SU-DHL-6 (cell line): ENCODE results near the gene ICA1.

Experiments
- H2AFZ ChIP-seq: fragments of 200-600 bp; sonication (generic); 2 replicates; pipeline ENCODE4 v1.6.1; 2014; ENCODE audit warnings: low read depth, mild to moderate bottlenecking, moderate library complexity, mixed read lengths, antibody characterized with exemption, low read length; ENCODE audit not compliant: severe bottlenecking
- H3F3A ChIP-seq: fragments of 200-600 bp; shearing (Covaris generic); 2 replicates; pipeline ENCODE4 v1.6.0; 2016; ENCODE audit warnings: antibody characterized with exemption, mild to moderate bottlenecking; ENCODE audit not compliant: insufficient read depth
- H3K27ac ChIP-seq: fragments of 200-600 bp; sonication (generic); 2 replicates; pipeline ENCODE4 v1.5.1; 2016; ENCODE audit warnings: low read depth, mild to moderate bottlenecking, low read length, moderate library complexity, mixed read lengths
- H3K27me3 ChIP-seq: fragments of 200-600 bp; sonication (generic), shearing (Covaris generic); 2 replicates; pipeline ENCODE4 v1.6.0; 2014; ENCODE audit warnings: mild to moderate bottlenecking, low read length
- H3K36me3 ChIP-seq: fragments of 200-600 bp; sonication (generic); 2 replicates; pipeline ENCODE4 v1.6.1; 2014; ENCODE audit warnings: mild to moderate bottlenecking, low read length, mixed read lengths
- H3K4me2 ChIP-seq: fragments of 300-600, 200-600 bp; shearing (Covaris generic), sonication (generic); 2 replicates; pipeline ENCODE4 v1.6.0; 2014; ENCODE audit warnings: low read length, low read depth, mild to moderate bottlenecking; ENCODE audit not compliant: poor library complexity, severe bottlenecking
- H3K4me3 ChIP-seq: fragments of 200-600 bp; sonication (generic); 2 replicates; pipeline ENCODE4 v1.5.1; 2014; ENCODE audit warnings: antibody characterized with exemption, low read length, mild to moderate bottlenecking, mixed read lengths; ENCODE audit not compliant: insufficient read depth, poor library complexity, severe bottlenecking
- H3K79me2 ChIP-seq: fragments of 200-600 bp; sonication (generic); 2 replicates; pipeline ENCODE4 v1.6.1; 2014; ENCODE audit warnings: mild to moderate bottlenecking, low read length, moderate library complexity; ENCODE audit not compliant: insufficient read depth
- H3K9ac ChIP-seq: fragments of 200-600 bp; sonication (generic); 2 replicates; pipeline ENCODE4 v1.7.0; 2014; ENCODE audit warnings: mild to moderate bottlenecking, low read length
- H3K9me2 ChIP-seq: fragments of 200-600 bp; sonication (generic); replicated peaks from 2 replicates; pipeline ENCODE4 v1.6.1; 2014; ENCODE audit warnings: low read length; ENCODE audit not compliant: insufficient read depth
- H3K9me3 ChIP-seq: fragments of 200-600 bp; sonication (generic); 2 replicates; pipeline ENCODE4 v1.6.1; 2014; ENCODE audit warnings: low read length, mixed read lengths; ENCODE audit not compliant: insufficient read depth
- H4K20me1 ChIP-seq: fragments of 200-600 bp; sonication (generic); 2 replicates; pipeline ENCODE4 v1.6.1; 2014; ENCODE audit warnings: low read depth, mild to moderate bottlenecking, antibody characterized with exemption, low read length, moderate library complexity, mixed read lengths
- CTCF ChIP-seq: fragments of 200-600 bp; sonication (generic); IDR thresholded peaks from one replicate; pipeline ENCODE4 v1.5.1; 2017; ENCODE audit warnings: antibody characterized with exemption, mild to moderate bottlenecking, low read length, moderate library complexity; ENCODE audit not compliant: insufficient read depth, poor library complexity, severe bottlenecking
- EZH2phosphoT487 ChIP-seq: fragments of 200-600 bp; sonication (generic), shearing (Covaris generic); conservative IDR thresholded peaks from 2 replicates; pipeline ENCODE4 v1.6.1; 2018; ENCODE audit warnings: mild to moderate bottlenecking, antibody characterized with exemption, low read length, moderate library complexity, mixed read lengths

The ICA1 gene

GRCh38 chr7:8143151-8143874 lies 118.7 kb downstream of the ICA1 start:
- H3K79me2 ChIP-seq, result no peaks in the 10 kb centered on the region
- no peaks in the 10 kb centered on the region for H3F3A ChIP-seq
- no peaks in the 10 kb centered on the region for H4K20me1 ChIP-seq
- no peaks in the 10 kb centered on the region for H3K9me2 ChIP-seq
- TF ChIP-seq EZH2phosphoT487 (no peak), CTCF (no peak)
- no peak overlapping the region for H3K4me3 ChIP-seq
- no peaks in the 10 kb centered on the region for H3K9me3 ChIP-seq
- H3K4me2 ChIP-seq, result no peak overlapping the region
- H3K27ac ChIP-seq, result no peak overlapping the region
- no peaks in the 10 kb centered on the region for H3K36me3 ChIP-seq
- H3K27me3 ChIP-seq, result no peaks in the 10 kb centered on the region
- H3K9ac ChIP-seq, result no peak overlapping the region
- H2AFZ ChIP-seq, result no peak overlapping the region

- H3K79me2 ChIP-seq, result no peaks in the 10 kb centered on the region
- no peak overlapping the region for H3K27ac ChIP-seq
- no peaks in the 10 kb centered on the region for H3K36me3 ChIP-seq
- no peaks in the 10 kb centered on the region for H4K20me1 ChIP-seq
- TF ChIP-seq CTCF (no peak), EZH2phosphoT487 (no peak)
- no peak overlapping the region for H2AFZ ChIP-seq
- H3K9me3 ChIP-seq, result no peaks in the 10 kb centered on the region
- H3K4me2 ChIP-seq, result no peak overlapping the region
- no peaks in the 10 kb centered on the region for H3K27me3 ChIP-seq
- no peaks in the 10 kb centered on the region for H3F3A ChIP-seq
- H3K9ac ChIP-seq, result no peak overlapping the region
- H3K4me3 ChIP-seq, result no peak overlapping the region
- no peaks in the 10 kb centered on the region for H3K9me2 ChIP-seq
Measured at GRCh38 chr7:8142477-8142876, 119.5 kb downstream of the ICA1 start.

- H4K20me1 ChIP-seq, result no peaks in the 10 kb centered on the region
- H3K27ac ChIP-seq, result no peak overlapping the region
- no peak overlapping the region for H2AFZ ChIP-seq
- no peaks in the 10 kb centered on the region for H3K79me2 ChIP-seq
- no peak overlapping the region for H3K4me2 ChIP-seq
- no peaks in the 10 kb centered on the region for H3K36me3 ChIP-seq
- no peak for TF ChIP-seq EZH2phosphoT487
- no peaks in the 10 kb centered on the region for H3K27me3 ChIP-seq
- H3K9ac ChIP-seq, result no peak overlapping the region
- no peaks in the 10 kb centered on the region for H3K9me2 ChIP-seq
- H3K9me3 ChIP-seq, result no peaks in the 10 kb centered on the region
- no peaks in the 10 kb centered on the region for H3F3A ChIP-seq
- no peak overlapping the region for H3K4me3 ChIP-seq
Measured at GRCh38 chr7:8141070-8141469, 120.9 kb downstream of the ICA1 start.

GRCh38 chr7:8136051-8136730 lies 125.8 kb downstream of the ICA1 start:
- Histone ChIP-seq H4K20me1 (no peaks in the 10 kb centered on the region), H3K36me3 (no peaks in the 10 kb centered on the region), H3K27me3 (no peaks in the 10 kb centered on the region), H3K9ac (no peak overlapping the region), H3K4me2 (no peak overlapping the region), H2AFZ (no peak overlapping the region), H3K27ac (no peak overlapping the region), H3F3A (no peaks in the 10 kb centered on the region), H3K4me3 (no peak overlapping the region), H3K9me2 (no peaks in the 10 kb centered on the region), H3K9me3 (no peaks in the 10 kb centered on the region), H3K79me2 (no peaks in the 10 kb centered on the region)
- TF ChIP-seq CTCF, result no peak
- TF ChIP-seq EZH2phosphoT487, result no peak
